Fibroblast of upper back skin (primary cell): Measurements from ENCODE around the gene CCDC88C.

Experiments used
- DNase-seq: peaks from one replicate; pipeline ENCODE4 v3.0.0-alpha.2; 2013

The CCDC88C gene

GRCh38 chr14:91305650-91306431 is 111.8 kb downstream of the CCDC88C start:
- DNase-seq: no peak

GRCh38 chr14:91303924-91304229 is 113.7 kb downstream of the CCDC88C start:
- no peak for DNase-seq

- no peak for DNase-seq
Measured at GRCh38 chr14:91303091-91303923, 114.3 kb downstream of the CCDC88C start.

GRCh38 chr14:91302391-91302790 is 115.2 kb downstream of the CCDC88C start:
- DNase-seq: no peak

- no peak for DNase-seq
Measured at GRCh38 chr14:91300957-91301356, 116.7 kb downstream of the CCDC88C start.

- DNase-seq: no peak
Measured at GRCh38 chr14:91300283-91300895, 117.2 kb downstream of the CCDC88C start.

GRCh38 chr14:91299121-91300115 is 118.2 kb downstream of the CCDC88C start:
- DNase-seq: no peak

- DNase-seq: no peak
Measured at GRCh38 chr14:91298576-91298975, 119.0 kb downstream of the CCDC88C start.

GRCh38 chr14:91297081-91297711 is 120.4 kb downstream of the CCDC88C start:
- no peak for DNase-seq

GRCh38 chr14:91295851-91296796 is 121.5 kb downstream of the CCDC88C start:
- DNase-seq: no peak

- DNase-seq: no peak
Measured at GRCh38 chr14:91295276-91295845, 122.3 kb downstream of the CCDC88C start.

- DNase-seq: no peak
Measured at GRCh38 chr14:91294153-91294552, 123.5 kb downstream of the CCDC88C start.

- DNase-seq: no peak
Measured at GRCh38 chr14:91293281-91293680, 124.3 kb downstream of the CCDC88C start.

GRCh38 chr14:91292491-91292890 is 125.1 kb downstream of the CCDC88C start:
- DNase-seq: no peak

GRCh38 chr14:91291786-91292405 is 125.7 kb downstream of the CCDC88C start:
- no peak for DNase-seq

GRCh38 chr14:91290986-91291385 is 126.6 kb downstream of the CCDC88C start:
- DNase-seq: no peak

GRCh38 chr14:91289464-91289863 is 128.2 kb downstream of the CCDC88C start:
- DNase-seq: no peak

GRCh38 chr14:91288876-91289275 is 128.7 kb downstream of the CCDC88C start:
- no peak for DNase-seq

GRCh38 chr14:91286530-91286937 is 131.1 kb downstream of the CCDC88C start:
- DNase-seq: peak; percentile 72
